ENCODE data around the gene CELSR2.

The CELSR2 gene

GRCh38 chr1:109266965-109267364 lies 17.6 kb downstream of the CELSR2 start:
- DNase-seq, result no peak

DNA sequence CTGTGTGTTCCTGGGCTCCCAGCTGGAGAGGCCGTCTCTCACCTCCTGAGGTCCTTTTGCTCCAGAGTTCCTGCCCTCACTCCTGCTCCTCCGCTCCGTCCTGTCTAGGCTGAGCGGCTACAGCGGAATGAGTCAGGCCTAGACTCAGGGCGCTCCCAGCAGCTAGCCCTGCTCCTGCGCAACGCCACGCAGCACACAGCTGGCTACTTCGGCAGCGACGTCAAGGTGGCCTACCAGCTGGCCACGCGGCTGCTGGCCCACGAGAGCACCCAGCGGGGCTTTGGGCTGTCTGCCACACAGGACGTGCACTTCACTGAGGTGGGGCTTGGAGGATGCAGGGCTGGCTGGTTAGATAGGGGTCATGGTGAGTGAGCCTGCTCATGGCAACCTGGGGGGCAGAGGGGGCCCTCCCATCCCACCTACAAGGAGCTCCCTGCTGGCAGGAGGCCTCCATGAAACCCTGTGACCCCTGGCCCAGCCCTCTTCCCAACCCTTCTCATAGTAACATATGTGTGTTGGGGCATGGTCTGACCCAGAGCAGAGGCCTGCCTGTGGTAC lies 18.5 kb downstream of the CELSR2 start:
- no peak for DNase-seq

DNA sequence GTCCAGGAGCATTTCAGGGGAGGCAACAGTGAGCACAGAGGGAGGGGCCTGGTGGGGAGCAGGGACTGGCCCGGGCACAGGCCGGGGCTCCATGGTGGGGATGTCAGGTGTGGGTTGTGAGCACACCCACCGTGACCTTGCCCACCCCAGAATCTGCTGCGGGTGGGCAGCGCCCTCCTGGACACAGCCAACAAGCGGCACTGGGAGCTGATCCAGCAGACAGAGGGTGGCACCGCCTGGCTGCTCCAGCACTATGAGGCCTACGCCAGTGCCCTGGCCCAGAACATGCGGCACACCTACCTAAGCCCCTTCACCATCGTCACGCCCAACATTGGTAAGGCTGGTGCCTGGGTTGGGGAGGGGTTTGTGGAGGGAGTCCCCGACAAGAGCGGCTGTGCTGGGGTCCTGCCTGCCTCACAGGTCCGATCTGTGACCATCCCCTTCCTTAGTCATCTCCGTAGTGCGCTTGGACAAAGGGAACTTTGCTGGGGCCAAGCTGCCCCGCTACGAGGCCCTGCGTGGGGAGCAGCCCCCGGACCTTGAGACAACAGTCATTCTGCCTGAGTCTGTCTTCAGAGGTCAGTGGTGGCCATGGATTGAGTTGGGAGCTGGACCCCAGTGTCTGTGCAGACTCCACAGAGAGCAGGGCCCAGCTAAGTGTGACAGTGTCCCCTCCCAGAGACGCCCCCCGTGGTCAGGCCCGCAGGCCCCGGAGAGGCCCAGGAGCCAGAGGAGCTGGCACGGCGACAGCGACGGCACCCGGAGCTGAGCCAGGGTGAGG lies 19.3 kb downstream of the CELSR2 start:
- no peak for DNase-seq

DNA sequence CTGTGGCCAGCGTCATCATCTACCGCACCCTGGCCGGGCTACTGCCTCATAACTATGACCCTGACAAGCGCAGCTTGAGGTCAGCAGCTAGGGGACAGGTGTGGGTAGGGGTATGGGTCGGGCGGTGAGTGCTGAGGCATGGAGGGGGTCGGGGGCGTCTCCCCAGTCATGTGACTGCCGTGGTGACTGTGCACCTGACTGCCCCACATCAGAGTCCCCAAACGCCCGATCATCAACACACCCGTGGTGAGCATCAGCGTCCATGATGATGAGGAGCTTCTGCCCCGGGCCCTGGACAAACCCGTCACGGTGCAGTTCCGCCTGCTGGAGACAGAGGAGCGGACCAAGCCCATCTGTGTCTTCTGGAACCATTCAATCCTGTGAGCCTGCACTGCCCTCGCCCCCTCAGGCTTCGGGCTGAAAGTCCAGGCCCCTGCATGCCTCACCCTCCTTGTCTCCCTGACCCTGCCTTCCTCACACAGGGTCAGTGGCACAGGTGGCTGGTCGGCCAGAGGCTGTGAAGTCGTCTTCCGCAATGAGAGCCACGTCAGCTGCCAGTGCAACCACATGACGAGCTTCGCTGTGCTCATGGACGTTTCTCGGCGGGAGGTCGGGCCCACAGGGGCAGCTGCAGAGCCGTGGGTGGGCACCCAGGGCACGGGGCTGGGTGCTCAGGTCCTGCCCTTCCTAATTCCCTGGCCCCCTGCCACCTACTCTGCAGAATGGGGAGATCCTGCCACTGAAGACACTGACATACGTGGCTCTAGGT lies 20.1 kb downstream of the CELSR2 start:
- DNase-seq, result no peak

DNA sequence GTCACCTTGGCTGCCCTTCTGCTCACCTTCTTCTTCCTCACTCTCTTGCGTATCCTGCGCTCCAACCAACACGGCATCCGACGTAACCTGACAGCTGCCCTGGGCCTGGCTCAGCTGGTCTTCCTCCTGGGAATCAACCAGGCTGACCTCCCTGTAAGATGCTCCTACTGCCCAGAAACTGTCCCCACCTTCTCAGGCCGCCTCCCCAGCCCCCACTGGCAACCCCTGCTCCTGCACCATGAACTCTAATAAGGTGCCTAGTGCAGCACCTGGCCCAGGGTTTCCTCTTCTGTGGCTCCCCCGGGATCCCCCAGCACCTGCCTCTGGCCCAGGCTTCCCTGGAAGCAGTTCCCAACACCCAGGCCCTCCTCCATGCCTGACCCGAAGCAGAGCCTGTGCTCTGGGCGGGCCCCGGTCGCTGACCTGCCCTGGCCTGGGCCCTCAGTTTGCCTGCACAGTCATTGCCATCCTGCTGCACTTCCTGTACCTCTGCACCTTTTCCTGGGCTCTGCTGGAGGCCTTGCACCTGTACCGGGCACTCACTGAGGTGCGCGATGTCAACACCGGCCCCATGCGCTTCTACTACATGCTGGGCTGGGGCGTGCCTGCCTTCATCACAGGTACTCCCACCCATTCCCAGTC lies 20.8 kb downstream of the CELSR2 start:
- DNase-seq, result no peak

GRCh38 chr1:109270623-109271317 lies 21.4 kb downstream of the CELSR2 start:
- no peak for DNase-seq

- DNase-seq, result no peak
These were observed 22.1 kb downstream of the CELSR2 start for GRCh38 chr1:109271458-109271857.

- DNase-seq, result no peak
These were observed 22.9 kb downstream of the CELSR2 start for GRCh38 chr1:109272021-109272799.

DNA sequence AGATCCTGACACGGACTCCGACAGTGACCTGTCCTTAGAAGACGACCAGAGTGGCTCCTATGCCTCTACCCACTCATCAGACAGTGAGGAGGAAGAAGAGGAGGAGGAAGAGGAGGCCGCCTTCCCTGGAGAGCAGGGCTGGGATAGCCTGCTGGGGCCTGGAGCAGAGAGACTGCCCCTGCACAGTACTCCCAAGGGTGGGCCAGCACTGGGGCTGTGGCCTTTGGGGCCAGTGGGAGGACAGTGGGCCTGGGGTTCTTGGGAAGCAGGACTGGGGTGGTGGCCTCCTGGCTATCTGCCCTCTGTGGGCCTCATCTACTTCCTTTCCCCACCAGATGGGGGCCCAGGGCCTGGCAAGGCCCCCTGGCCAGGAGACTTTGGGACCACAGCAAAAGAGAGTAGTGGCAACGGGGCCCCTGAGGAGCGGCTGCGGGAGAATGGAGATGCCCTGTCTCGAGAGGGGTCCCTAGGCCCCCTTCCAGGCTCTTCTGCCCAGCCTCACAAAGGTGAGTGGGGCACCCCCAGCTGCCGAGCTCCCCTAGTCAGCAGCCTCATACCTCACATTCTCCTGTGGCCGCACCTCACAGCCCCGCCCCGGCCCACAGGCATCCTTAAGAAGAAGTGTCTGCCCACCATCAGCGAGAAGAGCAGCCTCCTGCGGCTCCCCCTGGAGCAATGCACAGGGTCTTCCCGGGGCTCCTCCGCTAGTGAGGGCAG lies 23.6 kb downstream of the CELSR2 start:
- DNase-seq, result no peak

DNA sequence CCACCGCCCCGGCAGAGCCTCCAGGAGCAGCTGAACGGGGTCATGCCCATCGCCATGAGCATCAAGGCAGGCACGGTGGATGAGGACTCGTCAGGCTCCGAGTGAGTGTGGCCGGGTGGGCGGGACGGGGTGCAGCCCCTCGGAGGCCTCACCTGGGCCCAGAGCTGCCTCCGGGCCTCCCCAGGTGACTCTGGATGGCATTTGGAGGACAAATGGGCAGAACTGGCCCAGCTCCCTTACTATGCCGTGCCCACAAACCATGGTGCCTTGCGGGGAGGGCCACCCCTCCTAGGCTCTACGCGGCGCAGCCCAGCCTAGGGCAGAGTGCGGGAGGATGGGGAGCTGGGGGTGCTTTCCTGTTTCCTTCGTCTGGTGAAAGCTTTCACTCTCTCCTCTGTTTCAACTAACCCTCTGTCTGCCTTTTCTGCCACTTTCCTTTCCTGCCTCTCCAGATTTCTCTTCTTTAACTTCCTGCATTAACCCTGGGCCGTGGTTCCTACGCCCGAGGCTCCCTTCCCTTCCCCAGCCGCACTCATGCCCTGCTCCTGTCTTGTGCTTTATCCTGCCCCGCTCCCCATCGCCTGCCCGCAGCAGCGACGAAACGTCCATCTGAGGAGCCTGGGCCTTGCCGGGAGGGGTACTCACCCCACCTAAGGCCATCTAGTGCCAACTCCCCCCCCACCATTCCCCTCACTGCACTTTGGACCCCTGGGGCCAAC lies 24.4 kb downstream of the CELSR2 start:
- no peak for DNase-seq

GRCh38 chr1:109274533-109275476 lies 25.5 kb downstream of the CELSR2 start:
- DNase-seq, result no peak

GRCh38 chr1:109275706-109276345 lies 26.5 kb downstream of the CELSR2 start:
- DNase-seq, result no peak

- DNase-seq, result peak; percentile 48
These were observed 28.3 kb downstream of the CELSR2 start for GRCh38 chr1:109277434-109278204.

GRCh38 chr1:109279615-109280278 lies 30.4 kb downstream of the CELSR2 start:
- DNase-seq, result no peak

DNA sequence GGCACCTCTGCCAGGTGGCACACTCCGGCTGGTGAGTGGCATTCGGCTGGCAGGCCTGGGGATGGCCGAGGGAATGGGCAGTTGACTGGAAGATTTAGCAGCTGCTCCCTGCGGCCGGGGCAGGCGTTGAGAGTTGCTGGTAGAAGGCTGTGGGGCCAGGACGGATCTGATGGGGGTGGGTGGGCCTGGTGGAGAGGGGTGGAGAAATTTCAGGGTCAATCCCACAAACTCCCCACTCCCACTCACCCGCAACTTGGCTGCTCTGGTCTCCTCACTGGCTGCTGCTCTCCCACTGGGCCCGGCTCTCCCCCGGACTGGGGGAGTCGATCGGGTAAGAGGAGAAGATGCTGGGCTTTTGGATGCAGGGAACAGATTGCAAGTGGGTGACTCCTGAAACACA lies 31.5 kb downstream of the CELSR2 start:
- no peak for DNase-seq

GRCh38 chr1:109281680-109282496 lies 32.5 kb downstream of the CELSR2 start:
- DNase-seq, result no peak

- no peak for DNase-seq
These were observed 33.2 kb downstream of the CELSR2 start for GRCh38 chr1:109282497-109282951.

Data from activated T-cell treated with anti-CD3 and anti-CD28 coated beads for 4 hours (primary cell).